Epithelial cell of esophagus (primary cell): ENCODE data around the gene TAF5L.

Experiments used
- DNase-seq: peaks from one replicate; pipeline ENCODE4 v3.0.0; 2010; ENCODE audit warnings: low read depth
- H3K4me3 ChIP-seq: 2 replicates; pipeline ENCODE4 v1.5.1; 2011; ENCODE audit warnings: mild to moderate bottlenecking, low read length, control low read depth
- TF ChIP-seq, protein P1 (sequence below): IDR thresholded peaks from 2 replicates; pipeline ENCODE4 v1.5.1; 2011; ENCODE audit warnings: low read depth, mild to moderate bottlenecking, low read length, control low read depth, inconsistent platforms; ENCODE audit not compliant: insufficient read depth; ENCODE audit errors: missing control alignments

Gene TAF5L

GRCh38 chr1:229617351-229618100, 8.4 kb downstream of the TAF5L start:
- H3K4me3 ChIP-seq, result no peak overlapping the region
- no peak for DNase-seq
- TF ChIP-seq, protein P1, sequence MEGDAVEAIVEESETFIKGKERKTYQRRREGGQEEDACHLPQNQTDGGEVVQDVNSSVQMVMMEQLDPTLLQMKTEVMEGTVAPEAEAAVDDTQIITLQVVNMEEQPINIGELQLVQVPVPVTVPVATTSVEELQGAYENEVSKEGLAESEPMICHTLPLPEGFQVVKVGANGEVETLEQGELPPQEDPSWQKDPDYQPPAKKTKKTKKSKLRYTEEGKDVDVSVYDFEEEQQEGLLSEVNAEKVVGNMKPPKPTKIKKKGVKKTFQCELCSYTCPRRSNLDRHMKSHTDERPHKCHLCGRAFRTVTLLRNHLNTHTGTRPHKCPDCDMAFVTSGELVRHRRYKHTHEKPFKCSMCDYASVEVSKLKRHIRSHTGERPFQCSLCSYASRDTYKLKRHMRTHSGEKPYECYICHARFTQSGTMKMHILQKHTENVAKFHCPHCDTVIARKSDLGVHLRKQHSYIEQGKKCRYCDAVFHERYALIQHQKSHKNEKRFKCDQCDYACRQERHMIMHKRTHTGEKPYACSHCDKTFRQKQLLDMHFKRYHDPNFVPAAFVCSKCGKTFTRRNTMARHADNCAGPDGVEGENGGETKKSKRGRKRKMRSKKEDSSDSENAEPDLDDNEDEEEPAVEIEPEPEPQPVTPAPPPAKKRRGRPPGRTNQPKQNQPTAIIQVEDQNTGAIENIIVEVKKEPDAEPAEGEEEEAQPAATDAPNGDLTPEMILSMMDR, result no peak

DNA sequence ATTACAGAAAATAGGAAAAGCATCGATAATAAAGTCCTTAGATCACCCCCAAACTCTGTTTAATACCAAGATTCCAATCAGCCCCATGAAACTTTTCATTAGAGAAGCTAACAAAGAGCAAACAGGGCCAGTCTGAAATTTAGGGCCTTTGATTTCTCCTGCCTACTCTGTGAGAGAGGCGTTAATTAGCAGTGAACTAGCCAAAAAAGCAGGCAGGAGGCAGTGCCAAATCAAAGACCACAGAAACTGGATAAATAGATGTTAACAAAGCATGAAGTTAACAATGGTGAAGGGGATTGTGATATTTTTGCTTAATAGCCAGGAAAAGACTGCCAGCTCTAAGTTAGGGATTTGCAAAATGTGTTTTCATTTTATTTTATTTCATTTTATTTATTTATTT, 11.2 kb downstream of the TAF5L start:
- TF ChIP-seq, protein P1, result no peak
- H3K4me3 ChIP-seq, result no peak overlapping the region
- DNase-seq, result no peak

GRCh38 chr1:229613938-229614337, 12.0 kb downstream of the TAF5L start:
- TF ChIP-seq, protein P1, result no peak
- DNase-seq, result no peak
- H3K4me3 ChIP-seq, result no peak overlapping the region

GRCh38 chr1:229608590-229608989, 17.3 kb downstream of the TAF5L start:
- DNase-seq, result no peak
- H3K4me3 ChIP-seq, result no peak overlapping the region
- TF ChIP-seq, protein P1, result no peak

- DNase-seq, result no peak
- H3K4me3 ChIP-seq, result no peak overlapping the region
- TF ChIP-seq, protein P1, result no peak
These were observed 18.6 kb downstream of the TAF5L start for GRCh38 chr1:229607370-229607769.

- TF ChIP-seq, protein P1, result no peak
- no peak for DNase-seq
- H3K4me3 ChIP-seq, result no peak overlapping the region
These were observed 22.4 kb downstream of the TAF5L start for GRCh38 chr1:229603371-229604005.
